Measurements from ENCODE around the gene GFER. TPM values are rescaled to one million over a fixed set of nuclear protein-coding genes. Genes with fewer than 3 reads are reported as not detected.

GFER gene
- total and polyA plus RNA-seq, 9 of the 15 experiments (the other 6 are each of a cell fraction or from before 2014, with no cell fraction given), result 4.3 to 53.7 (median 19.8) TPM

GRCh38 chr16:2003827-2004641 lies 20.0 kb downstream of the GFER start (continued):
- TF ChIP-seq CREB5 (CRISPR knock-in tag; IDR thresholded peaks at IDR 0.05) (no peak), DNMT1 (IDR thresholded peaks at IDR 0.05) (no peak), ZBTB8A (IDR thresholded peaks at IDR 0.05; ENCODE audit: partially characterized antibody) (no peak), KAT7 (CRISPR knock-in tag; IDR thresholded peaks at IDR 0.05; ENCODE audit: borderline replicate concordance) (no peak), ZMIZ1 (IDR thresholded peaks at IDR 0.05; ENCODE audit: low read depth in 2 of 2, low read length in 2 of 2) (no peak), CUX1 (CRISPR knock-in tag; IDR thresholded peaks at IDR 0.05) (no peak), POLR2H (tag; IDR thresholded peaks at IDR 0.05; ENCODE audit: low read depth) (no peak), ZNF212 (CRISPR knock-in tag; IDR thresholded peaks at IDR 0.05) (no peak), PHTF2 (CRISPR knock-in tag; IDR thresholded peaks at IDR 0.05) (no peak), KLF13 (tag; IDR thresholded peaks at IDR 0.05; ENCODE audit: borderline replicate concordance, low read depth) (peak; percentile 99), PML (IDR thresholded peaks at IDR 0.05; ENCODE audit: low read length) (no peak), HNRNPUL1 (IDR thresholded peaks at IDR 0.05; ENCODE audit: low read length) (no peak), ZNF507 (tag; conservative IDR thresholded peaks at IDR 0.05) (no peak), MCM3 (IDR thresholded peaks at IDR 0.05) (no peak), C11orf30 (IDR thresholded peaks at IDR 0.05; ENCODE audit: low read depth) (no peak), KAT2B (IDR thresholded peaks at IDR 0.05; ENCODE audit: low read depth, low read length) (peak; percentile 98), KAT8 (IDR thresholded peaks at IDR 0.05; ENCODE audit: low read depth) (no peak), CBX5 (IDR thresholded peaks at IDR 0.05; ENCODE audit: borderline replicate concordance, low read depth) (no peak), MXI1 (IDR thresholded peaks at IDR 0.05; ENCODE audit: low read depth, low read length) (peak; percentile 87), ZFP1 (CRISPR knock-in tag; IDR thresholded peaks at IDR 0.05) (no peak)
